KMS-11 (cell line): ENCODE data around the gene GNB1L.

ENCODE experiments used
- H2AFZ ChIP-seq: fragments of 200-600 bp; sonication (generic); 2 replicates; pipeline ENCODE4 v1.6.1; 2016; ENCODE audit warnings: antibody characterized with exemption, mixed run types, low read depth
- H3K27ac ChIP-seq: fragments of 200-600 bp; sonication (generic); 2 replicates; pipeline ENCODE4 v1.6.1; 2016; ENCODE audit warnings: mild to moderate bottlenecking, mixed run types
- H3K27me3 ChIP-seq: fragments of 200-600 bp; sonication (generic); 2 replicates; pipeline ENCODE4 v1.6.1; 2017; ENCODE audit warnings: mild to moderate bottlenecking, low read depth, mixed run types, moderate library complexity; ENCODE audit not compliant: insufficient read depth
- H3K36me3 ChIP-seq: fragments of 200-600 bp; sonication (generic); 2 replicates; pipeline ENCODE4 v1.6.1; 2017; ENCODE audit warnings: mild to moderate bottlenecking, mixed run types; ENCODE audit not compliant: insufficient read depth
- H3K4me1 ChIP-seq: fragments of 200-600 bp; sonication (generic); 2 replicates; pipeline ENCODE4 v1.6.1; 2016; ENCODE audit warnings: mild to moderate bottlenecking, low read depth, mixed run types; ENCODE audit not compliant: poor library complexity, severe bottlenecking
- H3K4me2 ChIP-seq: fragments of 200-600 bp; sonication (generic); 2 replicates; pipeline ENCODE4 v1.7.0; 2016; ENCODE audit warnings: mild to moderate bottlenecking, mixed run types
- H3K4me3 ChIP-seq: fragments of 200-600 bp; sonication (generic); IDR thresholded peaks from 2 replicates; pipeline ENCODE4 v1.6.1; 2017; ENCODE audit warnings: low read depth, low read length, mixed read lengths; ENCODE audit not compliant: insufficient read depth
- H3K79me2 ChIP-seq: fragments of 200-600 bp; sonication (generic); 2 replicates; pipeline ENCODE4 v1.6.1; 2016; ENCODE audit warnings: low read depth, mixed run types; ENCODE audit not compliant: insufficient read depth
- H3K9ac ChIP-seq: fragments of 200-600 bp; sonication (generic); 2 replicates; pipeline ENCODE4 v1.6.1; 2016; ENCODE audit warnings: mild to moderate bottlenecking, mixed run types
- H4K20me1 ChIP-seq: fragments of 200-600 bp; sonication (generic); 2 replicates; pipeline ENCODE4 v1.6.1; 2016; ENCODE audit warnings: mild to moderate bottlenecking, mixed run types; ENCODE audit not compliant: insufficient read depth
- TF ChIP-seq, protein P1 (sequence below): fragments of 200-600 bp; sonication (generic); conservative IDR thresholded peaks from 2 replicates; pipeline ENCODE4 v1.6.1; 2017; ENCODE audit warnings: low read depth, mild to moderate bottlenecking, antibody characterized with exemption, low read length, moderate library complexity, mixed read lengths

Gene GNB1L

DNA sequence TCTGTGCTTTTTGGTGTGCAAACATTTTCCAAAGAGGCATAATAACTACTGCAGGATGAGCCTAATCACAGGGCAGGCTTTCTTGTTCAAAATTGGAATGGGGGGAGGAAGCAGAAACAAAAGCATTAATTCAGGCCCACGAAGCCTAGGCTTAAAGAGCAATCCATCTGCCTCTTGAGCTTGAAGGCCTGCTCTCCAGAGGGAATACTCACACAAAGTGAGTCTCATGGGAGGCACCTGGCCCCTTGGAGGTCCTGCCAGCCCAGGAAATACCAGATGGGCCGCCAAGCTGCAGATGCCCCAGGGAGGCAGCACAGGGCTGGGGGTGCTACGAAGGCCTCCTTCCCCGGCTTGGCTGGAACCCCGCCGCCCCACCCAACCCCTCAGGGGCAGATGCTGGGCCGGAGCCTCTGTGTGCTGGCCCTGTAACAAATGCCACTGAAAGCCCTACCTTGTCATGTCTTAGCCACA, 47.6 kb upstream of the GNB1L start:
- no peaks in the 10 kb centered on the region for H3K27me3 ChIP-seq
- no peak overlapping the region for H3K4me2 ChIP-seq
- H3K9ac ChIP-seq = no peak overlapping the region
- TF ChIP-seq, protein P1, sequence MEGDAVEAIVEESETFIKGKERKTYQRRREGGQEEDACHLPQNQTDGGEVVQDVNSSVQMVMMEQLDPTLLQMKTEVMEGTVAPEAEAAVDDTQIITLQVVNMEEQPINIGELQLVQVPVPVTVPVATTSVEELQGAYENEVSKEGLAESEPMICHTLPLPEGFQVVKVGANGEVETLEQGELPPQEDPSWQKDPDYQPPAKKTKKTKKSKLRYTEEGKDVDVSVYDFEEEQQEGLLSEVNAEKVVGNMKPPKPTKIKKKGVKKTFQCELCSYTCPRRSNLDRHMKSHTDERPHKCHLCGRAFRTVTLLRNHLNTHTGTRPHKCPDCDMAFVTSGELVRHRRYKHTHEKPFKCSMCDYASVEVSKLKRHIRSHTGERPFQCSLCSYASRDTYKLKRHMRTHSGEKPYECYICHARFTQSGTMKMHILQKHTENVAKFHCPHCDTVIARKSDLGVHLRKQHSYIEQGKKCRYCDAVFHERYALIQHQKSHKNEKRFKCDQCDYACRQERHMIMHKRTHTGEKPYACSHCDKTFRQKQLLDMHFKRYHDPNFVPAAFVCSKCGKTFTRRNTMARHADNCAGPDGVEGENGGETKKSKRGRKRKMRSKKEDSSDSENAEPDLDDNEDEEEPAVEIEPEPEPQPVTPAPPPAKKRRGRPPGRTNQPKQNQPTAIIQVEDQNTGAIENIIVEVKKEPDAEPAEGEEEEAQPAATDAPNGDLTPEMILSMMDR = no peak
- no peak overlapping the region for H3K4me3 ChIP-seq
- H3K36me3 ChIP-seq = no peaks in the 10 kb centered on the region
- H3K27ac ChIP-seq = no peak overlapping the region
- no peaks in the 10 kb centered on the region for H3K4me1 ChIP-seq
- no peaks in the 10 kb centered on the region for H3K79me2 ChIP-seq
- no peaks in the 10 kb centered on the region for H4K20me1 ChIP-seq
- no peak overlapping the region for H2AFZ ChIP-seq

DNA sequence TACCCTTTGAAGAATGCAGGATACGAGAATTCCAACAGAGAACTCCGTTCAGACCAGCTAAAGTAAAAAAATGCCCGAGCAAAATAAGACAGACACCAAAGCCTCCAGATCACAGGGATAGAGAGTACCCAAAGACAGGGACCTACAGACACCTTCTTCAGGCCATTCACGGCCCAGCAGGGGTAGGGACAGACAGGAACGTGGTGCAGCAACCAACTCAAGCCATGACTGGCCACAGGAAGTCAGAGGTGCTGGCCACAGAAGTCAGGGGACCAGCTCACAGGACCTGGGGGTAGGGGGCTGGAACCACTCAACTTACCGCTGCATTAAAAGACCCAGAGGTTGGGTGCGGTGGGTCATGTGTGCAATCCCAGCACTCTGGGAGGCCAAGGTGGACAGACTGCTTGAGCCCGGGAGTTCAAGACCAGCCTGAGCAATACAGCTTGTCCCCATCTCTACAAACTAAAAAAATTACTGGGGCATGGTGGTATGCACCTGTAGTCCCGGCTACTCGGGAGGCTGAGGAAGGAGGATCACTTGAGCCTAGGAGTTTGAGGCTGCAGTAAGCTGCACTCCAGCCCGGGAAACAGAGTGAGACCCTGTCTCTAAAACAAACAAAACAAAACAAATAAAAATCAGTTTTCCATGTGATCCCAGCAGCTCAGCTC, 47.0 kb upstream of the GNB1L start:
- no peaks in the 10 kb centered on the region for H3K36me3 ChIP-seq
- TF ChIP-seq, protein P1 = no peak
- H3K9ac ChIP-seq = no peak overlapping the region
- no peaks in the 10 kb centered on the region for H3K79me2 ChIP-seq
- H3K4me1 ChIP-seq = no peaks in the 10 kb centered on the region
- H3K27ac ChIP-seq = no peak overlapping the region
- no peak overlapping the region for H3K4me2 ChIP-seq
- no peak overlapping the region for H2AFZ ChIP-seq
- H3K4me3 ChIP-seq = no peak overlapping the region
- no peaks in the 10 kb centered on the region for H4K20me1 ChIP-seq
- no peaks in the 10 kb centered on the region for H3K27me3 ChIP-seq

DNA sequence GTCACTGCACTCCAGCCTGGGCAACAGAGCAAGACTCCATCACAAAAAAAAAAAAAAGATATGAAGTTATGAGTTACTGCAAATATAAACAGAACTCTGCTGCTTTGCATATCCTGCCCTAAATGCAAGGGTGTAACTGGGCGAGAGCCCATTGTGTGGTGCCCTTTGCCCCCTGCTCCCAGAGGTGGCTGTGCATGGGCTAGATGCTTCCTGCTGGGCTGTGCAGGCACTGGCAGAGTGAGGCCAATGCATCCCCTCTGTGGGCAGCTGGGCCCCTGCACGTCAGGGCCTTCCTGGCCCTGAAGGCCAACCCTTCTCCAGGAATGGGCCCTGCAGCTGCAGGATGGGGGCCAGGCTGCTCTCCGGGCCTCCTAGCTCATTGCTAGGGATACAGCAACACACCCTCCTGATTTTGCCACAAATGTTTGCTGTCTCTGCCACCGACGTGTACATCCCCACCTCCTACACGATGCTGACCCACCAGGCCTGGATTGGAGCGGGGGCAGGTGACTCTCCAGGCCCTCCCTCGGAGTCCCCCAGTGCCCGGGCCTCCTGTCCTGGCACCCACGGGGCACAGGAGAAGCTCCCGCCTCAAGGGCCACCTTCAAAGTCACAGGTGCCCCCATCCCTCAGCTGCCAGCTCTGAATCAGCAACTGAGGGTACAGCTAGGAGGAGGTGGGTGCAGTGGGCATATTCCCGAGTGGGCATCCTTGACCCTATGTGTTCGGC, 46.2 kb upstream of the GNB1L start:
- Histone ChIP-seq H3K4me1 (peaks cover 4% of the 10 kb centered on the region), H3K79me2 (no peaks in the 10 kb centered on the region), H3K4me3 (no peak overlapping the region), H3K4me2 (no peak overlapping the region), H3K9ac (no peak overlapping the region), H3K27ac (no peak overlapping the region), H3K27me3 (no peaks in the 10 kb centered on the region), H4K20me1 (no peaks in the 10 kb centered on the region), H3K36me3 (no peaks in the 10 kb centered on the region), H2AFZ (no peak overlapping the region)
- TF ChIP-seq, protein P1 = no peak

DNA sequence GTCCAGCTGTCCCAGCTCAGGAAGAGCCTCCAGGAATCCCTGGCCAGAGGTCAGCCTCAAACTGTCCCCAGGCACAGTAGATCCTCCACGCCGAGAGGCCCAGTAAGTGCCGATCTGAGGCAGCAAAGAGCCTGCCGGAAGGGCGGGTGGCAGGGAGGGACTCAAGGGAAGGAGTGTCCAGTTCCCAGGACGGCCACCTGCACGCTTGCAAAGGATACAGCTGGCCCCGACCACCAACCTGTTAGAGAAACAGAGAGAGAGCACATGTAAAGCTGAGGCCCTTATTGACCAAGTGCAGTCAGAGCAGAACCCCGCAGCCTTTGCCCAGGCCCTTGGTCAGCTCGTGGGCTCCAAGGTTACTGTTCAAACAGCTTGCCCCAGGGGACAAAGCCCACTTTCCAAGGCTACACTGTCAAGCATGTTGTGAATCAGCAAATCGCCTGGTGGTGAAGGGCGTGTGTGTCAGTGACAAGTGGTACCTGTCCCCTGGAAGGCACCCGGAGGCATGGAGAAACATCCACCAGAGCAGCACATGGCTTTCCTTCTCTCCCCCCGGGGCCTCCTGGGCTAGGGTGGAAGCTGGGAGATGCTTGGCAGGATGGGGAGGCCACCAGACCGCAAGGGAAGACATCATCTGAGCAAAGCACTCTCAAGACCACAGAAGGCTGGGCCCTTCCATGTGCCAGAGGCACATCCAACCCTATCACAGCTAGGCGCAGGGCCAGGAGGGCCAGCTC, 44.3 kb upstream of the GNB1L start:
- H4K20me1 ChIP-seq = no peaks in the 10 kb centered on the region
- no peak overlapping the region for H3K4me3 ChIP-seq
- TF ChIP-seq, protein P1 = no peak
- H3K27ac ChIP-seq = no peak overlapping the region
- H3K4me1 ChIP-seq = peaks cover 7% of the 10 kb centered on the region
- H2AFZ ChIP-seq = no peak overlapping the region
- H3K9ac ChIP-seq = no peak overlapping the region
- no peaks in the 10 kb centered on the region for H3K27me3 ChIP-seq
- no peak overlapping the region for H3K4me2 ChIP-seq
- H3K36me3 ChIP-seq = no peaks in the 10 kb centered on the region
- H3K79me2 ChIP-seq = no peaks in the 10 kb centered on the region
